ENCODE results near the gene SLC34A3.

GRCh38 chr9:137201205-137201868 is 29.4 kb upstream of the SLC34A3 start:
- TF ChIP-seq POLR2A (IDR thresholded peaks at IDR 0.05) (no peak), POLR2AphosphoS5 (IDR thresholded peaks at IDR 0.05) (no peak)
- TF ChIP-seq, protein P1, sequence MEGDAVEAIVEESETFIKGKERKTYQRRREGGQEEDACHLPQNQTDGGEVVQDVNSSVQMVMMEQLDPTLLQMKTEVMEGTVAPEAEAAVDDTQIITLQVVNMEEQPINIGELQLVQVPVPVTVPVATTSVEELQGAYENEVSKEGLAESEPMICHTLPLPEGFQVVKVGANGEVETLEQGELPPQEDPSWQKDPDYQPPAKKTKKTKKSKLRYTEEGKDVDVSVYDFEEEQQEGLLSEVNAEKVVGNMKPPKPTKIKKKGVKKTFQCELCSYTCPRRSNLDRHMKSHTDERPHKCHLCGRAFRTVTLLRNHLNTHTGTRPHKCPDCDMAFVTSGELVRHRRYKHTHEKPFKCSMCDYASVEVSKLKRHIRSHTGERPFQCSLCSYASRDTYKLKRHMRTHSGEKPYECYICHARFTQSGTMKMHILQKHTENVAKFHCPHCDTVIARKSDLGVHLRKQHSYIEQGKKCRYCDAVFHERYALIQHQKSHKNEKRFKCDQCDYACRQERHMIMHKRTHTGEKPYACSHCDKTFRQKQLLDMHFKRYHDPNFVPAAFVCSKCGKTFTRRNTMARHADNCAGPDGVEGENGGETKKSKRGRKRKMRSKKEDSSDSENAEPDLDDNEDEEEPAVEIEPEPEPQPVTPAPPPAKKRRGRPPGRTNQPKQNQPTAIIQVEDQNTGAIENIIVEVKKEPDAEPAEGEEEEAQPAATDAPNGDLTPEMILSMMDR (IDR thresholded peaks at IDR 0.05), result no peak
